ENCODE results near the gene PRR36.

- no peak for TF ChIP-seq CTCF (IDR thresholded peaks at IDR 0.05)
- no peak for TF ChIP-seq POLR2A (IDR thresholded peaks at IDR 0.05)
Measured at GRCh38 chr19:7909471-7910067, 35.4 kb upstream of the PRR36 start.

Data from uterus (tissue), 2 donors.